Measurements from ENCODE around the gene MTM1. TPM values are rescaled to one million over a fixed set of nuclear protein-coding genes. Genes with fewer than 3 reads are reported as not detected.
A peak's percentile ranks its signal among the peaks of the same experiment; 100 is the strongest.

Gene MTM1
- 6.0 and 15.8 TPM in 2 replicates for total RNA-seq (2014; rRNA removed; shearing (Covaris generic); ENCODE audit: low replicate concordance)

DNA sequence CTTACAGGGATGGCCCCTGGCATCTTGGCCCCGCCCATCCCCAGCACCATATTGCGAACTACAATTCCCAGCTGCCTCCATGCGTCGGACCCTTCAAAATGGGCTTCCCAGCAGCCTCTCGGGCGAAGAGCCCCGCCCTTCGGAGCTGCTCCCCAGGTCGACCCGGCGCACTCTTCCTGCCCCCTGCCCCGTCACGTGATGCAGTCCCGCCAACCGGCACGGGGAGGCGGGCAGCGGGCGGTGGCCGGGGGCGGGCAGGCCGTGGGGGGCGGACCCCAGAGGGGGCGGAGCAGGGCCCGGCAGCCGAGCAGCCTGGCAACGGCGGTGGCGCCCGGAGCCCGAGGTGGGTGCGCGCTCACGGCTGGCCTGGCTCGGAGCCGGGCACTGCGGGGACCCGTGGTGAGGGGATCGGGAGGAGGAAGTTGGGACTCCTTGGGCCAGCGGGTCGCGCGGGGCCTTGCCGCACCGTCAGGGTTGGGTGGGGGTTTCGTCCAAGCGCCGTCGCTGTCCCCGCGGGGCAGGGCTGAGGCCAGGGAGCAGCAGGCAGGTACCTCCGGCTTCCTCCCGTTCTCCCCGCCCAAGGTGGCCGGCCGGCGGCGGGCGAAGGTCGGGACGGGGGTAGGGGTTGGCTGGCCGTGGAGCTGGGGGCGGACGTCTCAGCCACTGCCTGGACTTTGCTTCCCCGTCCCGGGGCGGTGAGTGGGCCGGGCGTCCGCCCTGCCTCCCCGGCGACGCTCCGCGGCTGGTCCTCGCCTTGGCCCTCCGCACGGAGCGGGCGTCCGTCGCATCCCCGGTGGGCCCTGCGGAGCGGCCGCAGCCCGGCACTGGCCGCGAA lies at the start of gene MTM1:
Gene MTM1, plus strand, starts transcription at position 302 of the 835 bp plus-strand sequence. CDS start 23,994 bp downstream, outside the sequence.
- peaks cover 22% of the 10 kb centered on the region for H4K20me1 ChIP-seq (ENCODE audit: insufficient read depth, low read depth, low read length)
- DNase-seq: peak; percentile 97
- H3K79me2 ChIP-seq (ENCODE audit: low read length): no peaks in the 10 kb centered on the region; the same call in 1 of the 2 replicates
- H3K9me3 ChIP-seq (ENCODE audit: low read length): no peaks in the 10 kb centered on the region
- no peaks in the 10 kb centered on the region for H3K27me3 ChIP-seq (ENCODE audit: low read length)
- H3K4me2 ChIP-seq (ENCODE audit: low read depth, low read length, poor library complexity, severe bottlenecking): peak within 1 kb of the TSS; percentile 65
- H3K27ac ChIP-seq (ENCODE audit: low read length): peak within 1 kb of the TSS; percentile 59
- H2AFZ ChIP-seq (ENCODE audit: low read length): peak within 1 kb of the TSS; percentile 52; the same call in 1 of the 2 replicates
- H3K4me3 ChIP-seq (ENCODE audit: low read length): peak within 1 kb of the TSS; percentile 67
- no peaks in the 10 kb centered on the region for H3K9me2 ChIP-seq (replicated peaks; ENCODE audit: insufficient read depth, low read length)
- no peaks in the 10 kb centered on the region for H3K36me3 ChIP-seq (ENCODE audit: insufficient read depth, low read length)
- peaks cover 36% of the 10 kb centered on the region for H3K4me1 ChIP-seq (ENCODE audit: low read length)
- peak within 1 kb of the TSS; percentile 64 for H3K9ac ChIP-seq (ENCODE audit: low read length)

DNA sequence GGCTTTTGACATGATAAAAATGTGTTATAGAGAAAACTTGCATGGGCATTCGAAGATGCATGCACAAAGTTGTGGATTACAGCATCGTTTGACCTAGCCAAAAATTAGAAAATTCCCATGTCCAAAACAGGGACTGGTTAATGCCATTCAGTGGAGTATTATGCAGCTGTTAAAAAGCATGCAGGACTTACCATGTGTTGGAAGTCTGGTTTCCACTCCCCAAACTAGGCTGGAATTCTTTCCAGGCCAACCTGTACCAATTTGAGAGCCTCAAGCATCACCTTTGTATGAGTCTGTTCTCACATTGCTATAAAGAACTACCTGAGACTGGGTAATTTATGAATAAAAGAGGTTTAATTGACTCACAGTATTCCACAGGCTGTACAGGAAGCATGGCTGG lies 45.9 kb upstream of the MTM1 start:
- Histone ChIP-seq H3K27ac (ENCODE audit: low read length) (no peak overlapping the region), H3K4me3 (ENCODE audit: low read length) (no peak overlapping the region), H3K9me3 (ENCODE audit: low read length) (no peaks in the 10 kb centered on the region), H3K9me2 (replicated peaks; ENCODE audit: insufficient read depth, low read length) (no peaks in the 10 kb centered on the region), H2AFZ (ENCODE audit: low read length) (no peak overlapping the region), H3K27me3 (ENCODE audit: low read length) (no peaks in the 10 kb centered on the region), H3K4me1 (ENCODE audit: low read length) (no peaks in the 10 kb centered on the region), H3K36me3 (ENCODE audit: insufficient read depth, low read length) (no peaks in the 10 kb centered on the region), H3K79me2 (ENCODE audit: low read length) (no peaks in the 10 kb centered on the region), H4K20me1 (ENCODE audit: insufficient read depth, low read depth, low read length) (no peaks in the 10 kb centered on the region), H3K9ac (ENCODE audit: low read length) (no peak overlapping the region), H3K4me2 (ENCODE audit: low read depth, low read length, poor library complexity, severe bottlenecking) (no peak overlapping the region)
- no peak for DNase-seq

DNA sequence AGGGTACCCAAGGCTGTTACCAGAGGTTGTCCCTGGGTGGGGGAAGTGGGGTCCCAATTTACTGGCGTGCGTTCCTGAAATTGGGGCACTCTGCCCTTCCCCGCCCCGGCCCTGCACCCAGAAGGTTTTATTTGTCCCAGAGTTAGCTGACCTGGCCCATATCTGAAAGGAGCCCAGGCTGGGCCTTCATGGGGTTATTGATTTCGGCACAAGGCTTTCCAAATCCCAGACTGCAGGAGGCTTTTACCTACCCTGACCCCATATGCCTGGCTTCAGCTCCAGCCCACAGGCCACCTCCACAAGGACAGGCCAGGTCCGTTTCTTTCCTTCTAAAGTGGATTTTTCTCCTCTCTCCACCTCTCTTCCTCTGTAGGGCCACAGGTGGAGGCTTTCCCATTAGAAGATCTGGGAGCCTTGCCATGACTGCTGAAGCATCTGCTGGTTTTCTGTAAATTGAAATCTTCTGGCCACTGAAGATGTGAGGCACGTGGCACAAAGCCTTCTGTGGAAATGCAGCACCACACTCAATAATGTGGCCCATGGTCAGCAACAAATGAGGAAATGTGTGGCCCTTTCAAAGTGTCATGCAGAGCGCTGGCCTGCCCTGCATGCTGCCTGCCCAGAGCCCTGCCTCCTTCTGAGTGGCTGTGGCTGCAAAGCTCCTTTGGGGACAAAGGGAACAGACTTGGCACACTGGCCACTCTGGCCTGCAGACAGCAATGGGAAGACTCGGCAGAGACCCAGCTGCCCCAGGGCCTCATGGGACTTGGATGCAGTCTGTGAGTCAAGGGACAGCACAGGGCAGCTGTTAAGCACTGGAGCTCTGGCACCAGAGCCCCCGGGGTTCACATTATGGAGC lies 43.1 kb upstream of the MTM1 start:
- no peak overlapping the region for H2AFZ ChIP-seq (ENCODE audit: low read length)
- H3K36me3 ChIP-seq (ENCODE audit: insufficient read depth, low read length): no peaks in the 10 kb centered on the region
- no peak overlapping the region for H3K27ac ChIP-seq (ENCODE audit: low read length)
- no peak for DNase-seq
- H4K20me1 ChIP-seq (ENCODE audit: insufficient read depth, low read depth, low read length): no peaks in the 10 kb centered on the region
- no peaks in the 10 kb centered on the region for H3K27me3 ChIP-seq (ENCODE audit: low read length)
- H3K4me2 ChIP-seq (ENCODE audit: low read depth, low read length, poor library complexity, severe bottlenecking): no peak overlapping the region
- H3K9me3 ChIP-seq (ENCODE audit: low read length): no peaks in the 10 kb centered on the region
- H3K4me3 ChIP-seq (ENCODE audit: low read length): no peak overlapping the region
- H3K4me1 ChIP-seq (ENCODE audit: low read length): no peaks in the 10 kb centered on the region
- H3K9ac ChIP-seq (ENCODE audit: low read length): no peak overlapping the region
- H3K9me2 ChIP-seq (replicated peaks; ENCODE audit: insufficient read depth, low read length): no peaks in the 10 kb centered on the region
- no peaks in the 10 kb centered on the region for H3K79me2 ChIP-seq (ENCODE audit: low read length)

DNA sequence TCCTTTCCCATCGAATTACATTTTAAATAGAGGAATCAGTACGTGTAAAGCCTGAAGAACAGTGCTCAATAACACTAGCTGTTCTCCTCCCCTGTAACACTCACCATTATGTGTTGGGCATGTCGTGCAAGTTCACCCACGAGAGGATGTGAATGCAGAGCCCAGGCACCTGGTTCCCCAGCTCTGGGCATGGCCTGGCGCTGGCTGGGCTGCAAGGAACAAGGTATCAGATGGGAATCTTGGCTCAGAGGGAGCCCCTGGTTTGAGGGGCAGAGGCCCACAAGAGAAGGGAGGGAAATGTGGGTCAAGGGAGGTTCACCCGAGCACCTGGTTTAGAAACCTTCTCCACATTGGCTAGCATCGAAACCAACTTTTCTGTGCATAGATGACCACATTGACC lies 41.7 kb upstream of the MTM1 start:
- no peak overlapping the region for H3K27ac ChIP-seq (ENCODE audit: low read length)
- no peaks in the 10 kb centered on the region for H3K9me2 ChIP-seq (replicated peaks; ENCODE audit: insufficient read depth, low read length)
- H3K36me3 ChIP-seq (ENCODE audit: insufficient read depth, low read length): no peaks in the 10 kb centered on the region
- H4K20me1 ChIP-seq (ENCODE audit: insufficient read depth, low read depth, low read length): no peaks in the 10 kb centered on the region
- H3K27me3 ChIP-seq (ENCODE audit: low read length): no peaks in the 10 kb centered on the region
- DNase-seq: no peak
- no peaks in the 10 kb centered on the region for H3K4me1 ChIP-seq (ENCODE audit: low read length)
- no peak overlapping the region for H3K4me2 ChIP-seq (ENCODE audit: low read depth, low read length, poor library complexity, severe bottlenecking)
- H3K79me2 ChIP-seq (ENCODE audit: low read length): no peaks in the 10 kb centered on the region
- H3K9me3 ChIP-seq (ENCODE audit: low read length): no peaks in the 10 kb centered on the region
- no peak overlapping the region for H2AFZ ChIP-seq (ENCODE audit: low read length)
- no peak overlapping the region for H3K9ac ChIP-seq (ENCODE audit: low read length)
- no peak overlapping the region for H3K4me3 ChIP-seq (ENCODE audit: low read length)

DNA sequence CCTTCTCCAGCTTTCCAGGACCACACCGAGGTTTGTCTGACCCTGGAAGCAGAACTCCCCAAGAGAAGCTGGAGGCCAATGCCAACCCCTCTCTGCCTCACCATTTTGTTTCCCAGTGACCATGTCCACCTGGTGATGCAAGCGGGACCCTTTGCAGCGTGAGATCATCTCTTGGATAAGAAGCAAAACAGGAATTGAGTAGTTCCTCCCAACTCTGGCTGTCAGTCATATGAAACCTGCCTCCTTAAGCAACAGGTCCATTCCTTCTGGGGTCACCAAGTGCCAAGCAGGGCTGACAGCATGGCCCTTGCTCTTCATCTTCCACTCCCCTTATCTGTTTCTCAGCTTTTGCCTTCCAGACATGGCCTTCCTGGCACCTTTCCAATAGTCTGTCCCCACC lies 41.3 kb upstream of the MTM1 start:
- H3K27ac ChIP-seq (ENCODE audit: low read length): no peak overlapping the region
- no peaks in the 10 kb centered on the region for H3K79me2 ChIP-seq (ENCODE audit: low read length)
- no peak overlapping the region for H3K4me3 ChIP-seq (ENCODE audit: low read length)
- H3K27me3 ChIP-seq (ENCODE audit: low read length): no peaks in the 10 kb centered on the region
- no peak overlapping the region for H3K4me2 ChIP-seq (ENCODE audit: low read depth, low read length, poor library complexity, severe bottlenecking)
- no peaks in the 10 kb centered on the region for H3K36me3 ChIP-seq (ENCODE audit: insufficient read depth, low read length)
- no peak for DNase-seq
- H3K9ac ChIP-seq (ENCODE audit: low read length): no peak overlapping the region
- H3K4me1 ChIP-seq (ENCODE audit: low read length): no peaks in the 10 kb centered on the region
- H2AFZ ChIP-seq (ENCODE audit: low read length): no peak overlapping the region
- no peaks in the 10 kb centered on the region for H3K9me2 ChIP-seq (replicated peaks; ENCODE audit: insufficient read depth, low read length)
- no peaks in the 10 kb centered on the region for H4K20me1 ChIP-seq (ENCODE audit: insufficient read depth, low read depth, low read length)
- no peaks in the 10 kb centered on the region for H3K9me3 ChIP-seq (ENCODE audit: low read length)

DNA sequence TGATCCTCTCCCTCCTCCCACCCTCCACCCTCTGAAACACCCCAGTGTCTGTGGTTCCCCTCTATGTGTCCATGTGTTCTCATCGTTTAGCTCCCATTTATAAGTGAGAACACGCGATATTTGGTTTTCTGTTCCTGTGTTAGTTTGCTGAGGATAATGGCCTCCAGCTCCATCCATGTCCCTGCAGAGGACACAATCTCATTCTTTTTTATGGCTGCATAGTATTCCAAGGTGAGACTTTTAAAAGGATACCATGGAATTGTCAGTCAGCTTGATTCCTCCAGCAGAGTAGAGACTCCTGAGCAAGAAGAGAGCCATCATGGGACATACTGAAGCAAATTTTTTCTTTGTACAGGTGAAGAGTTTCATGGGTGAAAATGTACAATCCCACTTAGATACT lies 38.8 kb upstream of the MTM1 start:
- no peak for DNase-seq
- Histone ChIP-seq H3K9ac (ENCODE audit: low read length) (no peak overlapping the region), H3K79me2 (ENCODE audit: low read length) (no peaks in the 10 kb centered on the region), H3K4me3 (ENCODE audit: low read length) (no peak overlapping the region), H3K4me1 (ENCODE audit: low read length) (no peaks in the 10 kb centered on the region), H2AFZ (ENCODE audit: low read length) (no peak overlapping the region), H3K9me3 (ENCODE audit: low read length) (no peaks in the 10 kb centered on the region), H3K4me2 (ENCODE audit: low read depth, low read length, poor library complexity, severe bottlenecking) (no peak overlapping the region), H3K27me3 (ENCODE audit: low read length) (no peaks in the 10 kb centered on the region), H3K9me2 (replicated peaks; ENCODE audit: insufficient read depth, low read length) (no peaks in the 10 kb centered on the region), H4K20me1 (ENCODE audit: insufficient read depth, low read depth, low read length) (no peaks in the 10 kb centered on the region), H3K27ac (ENCODE audit: low read length) (no peak overlapping the region), H3K36me3 (ENCODE audit: insufficient read depth, low read length) (no peaks in the 10 kb centered on the region)

DNA sequence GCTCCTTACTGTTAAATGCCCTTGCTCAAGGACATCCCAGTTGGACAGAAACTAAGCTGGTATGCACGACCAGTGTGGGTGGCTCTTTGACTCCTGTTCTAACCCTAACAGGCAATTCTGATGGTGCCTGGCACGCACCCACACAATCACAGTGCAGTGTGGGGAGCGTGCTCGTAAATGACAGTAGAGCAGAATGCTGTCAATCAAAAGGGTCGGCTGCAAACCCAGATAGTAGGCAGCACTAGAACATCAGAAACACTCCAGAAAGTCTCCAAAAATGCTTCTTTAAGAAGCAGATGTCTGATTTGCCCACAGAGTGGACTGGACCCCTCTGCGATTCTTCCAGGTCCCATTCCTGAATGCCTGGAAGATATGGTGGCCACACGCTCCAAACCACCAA lies 37.6 kb upstream of the MTM1 start:
- no peaks in the 10 kb centered on the region for H3K9me2 ChIP-seq (replicated peaks; ENCODE audit: insufficient read depth, low read length)
- H3K79me2 ChIP-seq (ENCODE audit: low read length): no peaks in the 10 kb centered on the region
- H3K9ac ChIP-seq (ENCODE audit: low read length): no peak overlapping the region
- H3K4me3 ChIP-seq (ENCODE audit: low read length): no peak overlapping the region
- no peak overlapping the region for H3K4me2 ChIP-seq (ENCODE audit: low read depth, low read length, poor library complexity, severe bottlenecking)
- no peaks in the 10 kb centered on the region for H3K9me3 ChIP-seq (ENCODE audit: low read length)
- no peaks in the 10 kb centered on the region for H4K20me1 ChIP-seq (ENCODE audit: insufficient read depth, low read depth, low read length)
- H3K36me3 ChIP-seq (ENCODE audit: insufficient read depth, low read length): no peaks in the 10 kb centered on the region
- no peaks in the 10 kb centered on the region for H3K4me1 ChIP-seq (ENCODE audit: low read length)
- H2AFZ ChIP-seq (ENCODE audit: low read length): no peak overlapping the region
- no peak overlapping the region for H3K27ac ChIP-seq (ENCODE audit: low read length)
- DNase-seq: no peak
- no peaks in the 10 kb centered on the region for H3K27me3 ChIP-seq (ENCODE audit: low read length)

DNA sequence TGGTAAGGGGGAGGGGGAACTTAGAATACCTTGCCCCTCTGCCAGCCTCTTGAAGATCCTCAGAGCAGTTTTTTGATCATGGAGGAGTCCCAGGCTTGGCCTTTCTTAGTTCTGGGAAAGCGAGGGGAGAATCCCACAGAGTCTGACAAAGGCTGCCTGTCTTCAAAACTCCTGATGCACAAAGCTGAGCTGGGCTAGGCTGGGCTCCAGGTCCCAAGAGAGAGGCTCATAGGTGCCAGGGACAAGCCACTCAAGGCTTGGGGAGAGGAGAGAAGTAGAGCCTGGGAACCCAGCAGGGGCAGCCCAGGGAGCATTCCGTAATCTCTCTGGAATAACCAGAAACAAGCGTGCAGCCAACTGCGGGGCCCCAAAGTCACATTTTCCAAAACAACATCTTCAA lies 37.0 kb upstream of the MTM1 start:
- Histone ChIP-seq H3K27ac (ENCODE audit: low read length) (no peak overlapping the region), H3K79me2 (ENCODE audit: low read length) (no peaks in the 10 kb centered on the region), H3K9ac (ENCODE audit: low read length) (no peak overlapping the region), H3K36me3 (ENCODE audit: insufficient read depth, low read length) (no peaks in the 10 kb centered on the region), H2AFZ (ENCODE audit: low read length) (no peak overlapping the region), H4K20me1 (ENCODE audit: insufficient read depth, low read depth, low read length) (no peaks in the 10 kb centered on the region), H3K4me3 (ENCODE audit: low read length) (no peak overlapping the region), H3K9me3 (ENCODE audit: low read length) (no peaks in the 10 kb centered on the region), H3K27me3 (ENCODE audit: low read length) (no peaks in the 10 kb centered on the region), H3K9me2 (replicated peaks; ENCODE audit: insufficient read depth, low read length) (no peaks in the 10 kb centered on the region), H3K4me2 (ENCODE audit: low read depth, low read length, poor library complexity, severe bottlenecking) (no peak overlapping the region), H3K4me1 (ENCODE audit: low read length) (no peaks in the 10 kb centered on the region)
- no peak for DNase-seq

Measured in Karpas-422 (cell line).